Vagina (tissue), 2 donors: ENCODE results near the gene PCBP3.

Experiments
- CTCF ChIP-seq, 3 experiments: fragments of 450-650 bp in 2 of 3; fragments of 200-600 bp in 1 of 3; sonication (generic) in 1 of 3; IDR thresholded peaks; one replicate each; pipeline ENCODE4 v1.5.1; 2017 to 2019; ENCODE audit warnings: antibody characterized with exemption in 3 of 3, mild to moderate bottlenecking in 2 of 3, moderate library complexity in 2 of 3
- POLR2A ChIP-seq, 2 donors: fragments of 450-650 bp; IDR thresholded peaks; one replicate each; pipeline ENCODE4 v1.6.1; 2017; ENCODE audit warnings: antibody characterized with exemption in 2 of 2, mild to moderate bottlenecking in 2 of 2, moderate library complexity in 2 of 2
- POLR2AphosphoS5 ChIP-seq, 2 donors: sonication (generic); formaldehyde crosslinking; IDR thresholded peaks; one replicate each; pipeline ENCODE4 v1.9.0; 2017; ENCODE audit warnings: antibody characterized with exemption in 2 of 2, mild to moderate bottlenecking in 2 of 2, low read depth in 1 of 2; ENCODE audit not compliant: insufficient read depth in 1 of 2

DNA sequence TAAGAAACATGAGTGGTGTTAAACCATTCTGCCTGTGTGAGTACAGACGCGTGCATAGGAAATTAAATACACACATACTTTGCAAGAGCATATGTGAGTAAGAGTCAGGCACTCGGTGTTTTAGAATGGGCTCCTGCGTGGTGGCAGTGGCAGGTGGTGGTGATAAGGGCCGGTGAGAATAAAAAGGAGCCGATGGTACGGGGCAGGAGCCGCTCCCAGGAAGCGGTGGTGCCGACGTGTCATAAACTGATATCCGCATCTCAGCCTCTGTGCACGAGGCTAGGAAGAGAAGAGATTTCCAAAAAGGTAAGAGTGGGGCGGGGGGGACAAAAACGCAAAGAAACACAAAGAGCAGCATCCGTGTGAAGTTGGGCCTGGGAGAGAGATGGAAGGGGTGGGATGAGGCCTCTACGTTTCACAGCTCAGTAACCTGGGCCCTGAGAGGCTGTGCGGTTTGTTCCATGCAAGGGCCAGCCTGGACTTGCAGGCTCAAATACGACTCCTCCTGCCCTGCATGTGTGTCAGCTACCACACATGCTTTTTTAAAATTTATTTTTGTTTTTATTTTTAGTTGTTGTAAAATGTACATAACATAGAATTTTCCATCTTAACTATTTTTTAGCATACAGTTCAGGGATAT lies 210.3 kb downstream of the PCBP3 start:
- TF ChIP-seq CTCF (IDR thresholded peaks at IDR 0.05) (no peak), POLR2AphosphoS5 (IDR thresholded peaks at IDR 0.05; ENCODE audit: insufficient read depth in 1 of 2, low read depth in 1 of 2) (no peak), POLR2A (IDR thresholded peaks at IDR 0.05) (no peak)
